Endothelial cell of hepatic sinusoid (primary cell): ENCODE results near the gene CALM1.

Experiments used
- in situ Hi-C: cut with HindIII; loops from 2 replicates; pipeline ENCODE4 v1.10.0; 2017; ENCODE audit warnings: low sequenced_read_pairs

Gene CALM1

GRCh38 chr14:90407230-90407629, 10.4 kb downstream of the CALM1 start:
- in situ Hi-C loops = no loop called here

DNA sequence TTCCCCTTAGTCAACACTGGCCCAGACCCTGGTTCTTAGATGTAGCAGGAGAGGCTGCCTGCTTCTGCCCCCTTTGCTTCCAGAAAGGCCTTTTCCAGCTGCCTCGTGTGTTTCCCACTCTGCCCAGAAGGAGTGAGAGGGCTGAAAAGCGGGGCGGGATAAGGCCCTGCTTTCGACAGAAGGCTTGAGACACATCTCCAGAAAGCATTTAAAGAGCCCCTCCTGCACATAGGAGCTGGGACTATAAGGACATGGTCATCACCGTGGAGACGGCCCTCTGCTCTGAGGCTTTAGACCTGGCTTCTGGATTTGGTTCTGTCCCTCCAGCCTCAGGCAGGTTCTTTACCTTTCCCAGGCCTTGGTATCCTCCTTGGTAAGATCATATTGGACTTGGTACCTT, 11.9 kb downstream of the CALM1 start:
- in situ Hi-C loops = no loop called here

DNA sequence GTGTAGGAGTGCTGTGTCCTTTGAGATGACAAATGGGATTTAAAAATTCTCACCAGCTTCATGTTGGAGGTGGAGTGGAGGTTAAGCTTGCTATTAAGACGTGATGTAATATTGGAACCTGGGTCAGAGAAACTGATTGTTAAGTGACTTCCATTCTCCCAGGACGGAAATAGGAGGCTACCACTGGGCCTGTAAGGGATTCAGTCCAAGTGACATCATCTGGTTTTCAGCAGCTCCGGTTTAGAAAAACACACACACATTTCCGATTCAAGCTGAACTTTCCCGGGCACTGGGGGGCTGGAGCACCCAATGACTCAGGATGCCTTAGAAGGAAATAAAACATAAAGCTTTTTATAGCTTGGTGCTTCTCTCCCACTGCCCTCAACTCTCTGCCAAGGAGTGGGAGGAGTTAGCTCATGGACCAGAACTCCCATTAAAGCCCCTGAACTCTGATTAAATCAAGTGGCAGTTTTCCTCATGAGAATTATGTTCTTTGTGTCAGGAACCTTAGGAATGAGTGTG, 12.4 kb downstream of the CALM1 start:
- in situ Hi-C loops = no loop called here

DNA sequence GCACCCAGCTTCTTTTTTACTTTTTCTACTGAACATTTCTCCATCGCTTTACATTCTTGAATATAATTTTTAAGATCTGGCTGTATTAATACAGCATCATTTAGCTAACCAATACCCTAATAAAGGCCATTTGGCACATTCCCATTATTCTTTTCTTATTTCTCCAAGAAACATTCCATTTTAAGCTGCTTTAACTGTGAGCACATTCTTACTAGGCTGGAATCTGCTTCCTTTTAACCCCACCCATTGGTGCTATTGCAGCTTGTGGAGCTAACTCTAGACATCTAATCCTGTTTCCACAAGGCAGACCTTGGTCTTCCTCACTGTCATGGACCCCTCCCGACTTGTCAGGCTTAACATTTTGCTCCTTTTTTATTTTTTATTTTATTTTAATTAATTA, 15.2 kb downstream of the CALM1 start:
- in situ Hi-C loops = no loop called here

- in situ Hi-C loops = no loop called here
Measured at GRCh38 chr14:90416720-90417119, 19.9 kb downstream of the CALM1 start.

DNA sequence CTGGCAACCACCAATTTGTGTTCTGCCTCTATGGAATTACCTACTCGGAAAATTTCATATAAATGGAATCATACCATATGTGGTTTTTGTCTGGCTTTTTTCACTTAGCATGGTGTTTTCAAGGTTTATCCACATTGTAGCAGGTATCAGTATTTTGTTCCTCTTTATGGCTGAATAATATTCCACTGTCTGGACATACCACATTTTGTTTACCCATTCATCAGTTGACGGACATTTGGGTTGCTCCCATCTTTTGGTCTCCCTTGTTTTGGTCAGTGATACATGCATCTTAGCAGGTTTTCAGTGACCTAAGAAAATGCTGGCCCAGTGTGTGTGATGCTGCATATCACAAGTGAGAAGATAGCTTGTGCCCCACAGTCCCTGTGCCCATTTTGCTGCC, 21.2 kb downstream of the CALM1 start:
- in situ Hi-C loops = no loop called here

GRCh38 chr14:90419200-90419599, 22.4 kb downstream of the CALM1 start:
- in situ Hi-C loops = no loop called here

- in situ Hi-C loops = no loop called here
Measured at GRCh38 chr14:90421001-90421631, 24.3 kb downstream of the CALM1 start.

DNA sequence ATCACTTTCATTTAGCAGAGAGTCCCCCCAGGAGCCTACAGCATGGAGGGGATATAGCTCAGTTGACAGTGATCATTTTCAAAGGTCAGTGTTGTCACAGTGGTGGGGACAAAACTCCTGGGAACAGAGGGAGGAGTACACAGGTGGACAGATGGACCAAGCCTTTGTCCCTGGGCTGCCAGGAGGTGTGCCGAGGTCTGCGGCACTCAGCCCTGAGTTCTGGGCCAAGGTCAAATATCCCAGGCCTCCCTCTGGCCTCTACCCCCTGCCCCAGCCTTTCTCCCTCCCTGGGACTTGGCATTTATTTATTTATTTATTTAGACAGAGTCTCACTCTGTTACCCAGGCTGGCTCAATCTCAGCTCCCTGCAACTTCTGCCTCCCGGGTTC, 24.8 kb downstream of the CALM1 start:
- in situ Hi-C loops = no loop called here

- in situ Hi-C loops = no loop called here
Measured at GRCh38 chr14:90423166-90423565, 26.3 kb downstream of the CALM1 start.

- in situ Hi-C loops = no loop called here
Measured at GRCh38 chr14:90424075-90424474, 27.2 kb downstream of the CALM1 start.

DNA sequence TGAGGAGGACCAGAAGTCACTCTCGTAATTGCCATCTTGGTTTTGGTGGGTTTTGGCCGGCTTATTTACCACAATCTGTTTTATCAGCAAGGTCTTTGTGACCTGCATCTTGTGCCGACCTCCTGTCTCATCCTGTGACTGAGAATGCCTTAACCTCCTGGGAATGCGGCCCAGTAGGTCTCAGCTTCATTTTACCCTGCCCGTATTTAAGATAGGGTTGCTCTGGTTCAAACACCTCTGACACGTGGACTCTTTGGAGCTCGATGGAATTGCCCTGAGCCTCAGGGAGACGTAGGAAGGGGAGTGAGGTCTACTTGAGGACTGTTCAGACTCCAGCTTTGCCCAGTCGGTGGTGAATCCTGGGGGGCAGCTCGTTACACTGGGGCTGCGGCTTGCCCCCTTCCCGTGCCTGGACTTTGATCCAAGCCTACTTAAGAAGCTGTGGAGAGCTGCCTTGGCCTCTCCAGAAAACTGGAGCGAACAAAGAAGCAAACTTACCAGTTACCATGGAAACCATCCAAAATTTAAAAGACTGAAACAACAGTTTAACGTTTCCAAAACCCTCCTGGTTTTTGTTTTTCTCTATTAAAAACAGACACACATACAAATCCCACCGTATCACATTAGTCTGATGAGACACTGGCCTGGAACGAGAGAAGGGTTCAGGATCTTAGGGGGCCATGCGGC, 28.0 kb downstream of the CALM1 start:
- in situ Hi-C loops = no loop called here

GRCh38 chr14:90425373-90425879, 28.6 kb downstream of the CALM1 start:
- in situ Hi-C loops = no loop called here

- in situ Hi-C loops = no loop called here
Measured at GRCh38 chr14:90426031-90426540, 29.3 kb downstream of the CALM1 start.

GRCh38 chr14:90426663-90427062, 29.8 kb downstream of the CALM1 start:
- in situ Hi-C loops = no loop called here

- in situ Hi-C loops = no loop called here
Measured at GRCh38 chr14:90427848-90428426, 31.1 kb downstream of the CALM1 start.

GRCh38 chr14:90428676-90429075, 31.8 kb downstream of the CALM1 start:
- in situ Hi-C loops = no loop called here

- in situ Hi-C loops = no loop called here
Measured at GRCh38 chr14:90429236-90429635, 32.4 kb downstream of the CALM1 start.

DNA sequence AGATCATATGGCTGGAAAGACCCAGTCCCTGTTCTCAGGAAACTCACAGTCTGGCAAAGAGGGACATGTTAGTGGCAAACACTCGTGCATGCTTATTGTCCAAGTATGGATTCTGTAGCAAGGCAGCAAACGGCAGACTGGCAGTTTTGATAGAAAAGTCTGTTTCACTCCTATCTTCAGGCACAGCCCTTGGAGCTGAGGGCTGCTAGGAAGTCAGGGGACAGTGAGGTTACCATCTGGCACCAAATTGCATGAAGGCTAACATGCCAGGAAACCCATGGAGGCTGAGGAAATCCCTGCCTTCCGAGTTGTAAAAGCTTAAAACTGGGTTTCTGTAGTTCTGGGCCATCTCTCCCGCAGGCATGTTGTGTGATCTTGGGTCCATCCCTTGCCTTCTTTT, 32.9 kb downstream of the CALM1 start:
- in situ Hi-C loops = no loop called here

GRCh38 chr14:90434370-90435020, 37.7 kb downstream of the CALM1 start:
- in situ Hi-C loops = no loop called here

DNA sequence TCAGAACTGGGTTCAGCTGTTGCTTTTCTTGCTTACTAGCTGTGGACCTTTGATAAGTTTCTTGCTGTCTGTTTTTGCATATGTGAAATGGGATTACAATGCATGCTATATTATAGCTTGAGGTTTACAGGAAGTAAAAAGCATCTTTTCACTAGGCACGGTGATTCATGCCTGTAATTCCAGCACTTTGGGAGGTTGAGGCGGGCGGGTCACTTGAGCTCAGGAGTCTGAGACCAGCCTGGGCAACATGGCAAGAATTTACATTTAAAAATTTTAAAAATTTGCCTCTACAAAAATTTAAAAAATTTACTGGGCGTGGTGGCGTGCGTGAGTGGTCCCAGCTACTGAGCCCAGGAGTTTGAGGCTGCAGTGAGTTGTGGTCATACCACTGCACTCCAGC, 42.0 kb downstream of the CALM1 start:
- in situ Hi-C loops = no loop called here
